ENCODE results near the gene PIN1. TPM values are rescaled to one million over a fixed set of nuclear protein-coding genes. Genes with fewer than 3 reads are reported as not detected.

PIN1 gene
- polyA plus RNA-seq (2012; ENCODE audit: insufficient read length, low read depth): 158 TPM

DNA sequence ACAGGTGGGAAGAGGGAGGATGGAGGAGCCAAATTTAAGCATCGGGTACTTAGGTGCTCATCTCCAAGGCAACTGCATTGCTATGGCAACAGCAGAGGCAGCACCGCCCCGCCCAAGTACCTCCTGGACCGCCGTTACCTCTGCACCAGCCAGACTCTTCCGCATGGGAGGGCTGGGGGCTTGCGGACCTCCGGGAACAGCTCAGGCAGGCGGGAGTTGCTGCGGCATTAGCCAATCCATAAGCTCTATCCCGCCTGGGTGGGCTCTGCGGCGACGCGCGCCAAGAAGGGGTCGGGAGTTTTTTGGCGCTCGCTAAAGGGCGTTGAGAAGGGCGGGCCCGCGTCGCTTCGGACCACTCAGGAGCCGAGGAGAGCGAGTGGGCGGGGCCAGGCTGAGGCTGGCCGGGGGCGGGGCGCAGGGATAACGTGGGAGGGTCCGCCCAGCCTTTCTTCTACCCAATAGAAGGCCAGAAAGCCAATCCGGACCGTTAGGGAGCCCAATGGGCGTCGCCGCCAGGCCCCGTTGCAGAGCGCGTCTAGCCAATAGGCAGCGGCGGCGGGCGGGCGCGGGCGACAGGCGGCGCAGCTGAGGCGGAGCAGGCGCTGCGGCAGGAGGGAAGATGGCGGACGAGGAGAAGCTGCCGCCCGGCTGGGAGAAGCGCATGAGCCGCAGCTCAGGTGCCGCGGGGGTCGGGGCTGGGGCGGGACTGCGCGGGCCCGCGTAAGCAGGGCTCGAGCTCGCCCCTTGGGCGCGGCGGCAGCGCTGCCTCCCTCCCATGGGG is at the start of gene PIN1:
Gene PIN1 (plus strand): TSS at position 593 of the 781 bp plus-strand sequence. CDS start 27 bp downstream, at position 620.
- 0 out of 2 replicates have a peak, but pooled peaks have one; percentile 41 for TF ChIP-seq POLR2AphosphoS5 (IDR thresholded peaks at IDR 0.05; ENCODE audit: low read depth, low read length)
- no peak for TF ChIP-seq REST (IDR thresholded peaks at IDR 0.05; ENCODE audit: insufficient read depth in 1 of 2, low read depth in 2 of 2, low read length in 2 of 2)
- TF ChIP-seq FOXP2 (optimal IDR thresholded peaks at IDR 0.05; ENCODE audit: borderline replicate concordance, extremely low read depth, extremely low read length, insufficient read depth): peak; percentile 84
- TF ChIP-seq TAF1 (IDR thresholded peaks at IDR 0.05; ENCODE audit: borderline replicate concordance, insufficient read depth, low read length): peak; percentile 81; the same call in 1 of the 2 replicates

DNA sequence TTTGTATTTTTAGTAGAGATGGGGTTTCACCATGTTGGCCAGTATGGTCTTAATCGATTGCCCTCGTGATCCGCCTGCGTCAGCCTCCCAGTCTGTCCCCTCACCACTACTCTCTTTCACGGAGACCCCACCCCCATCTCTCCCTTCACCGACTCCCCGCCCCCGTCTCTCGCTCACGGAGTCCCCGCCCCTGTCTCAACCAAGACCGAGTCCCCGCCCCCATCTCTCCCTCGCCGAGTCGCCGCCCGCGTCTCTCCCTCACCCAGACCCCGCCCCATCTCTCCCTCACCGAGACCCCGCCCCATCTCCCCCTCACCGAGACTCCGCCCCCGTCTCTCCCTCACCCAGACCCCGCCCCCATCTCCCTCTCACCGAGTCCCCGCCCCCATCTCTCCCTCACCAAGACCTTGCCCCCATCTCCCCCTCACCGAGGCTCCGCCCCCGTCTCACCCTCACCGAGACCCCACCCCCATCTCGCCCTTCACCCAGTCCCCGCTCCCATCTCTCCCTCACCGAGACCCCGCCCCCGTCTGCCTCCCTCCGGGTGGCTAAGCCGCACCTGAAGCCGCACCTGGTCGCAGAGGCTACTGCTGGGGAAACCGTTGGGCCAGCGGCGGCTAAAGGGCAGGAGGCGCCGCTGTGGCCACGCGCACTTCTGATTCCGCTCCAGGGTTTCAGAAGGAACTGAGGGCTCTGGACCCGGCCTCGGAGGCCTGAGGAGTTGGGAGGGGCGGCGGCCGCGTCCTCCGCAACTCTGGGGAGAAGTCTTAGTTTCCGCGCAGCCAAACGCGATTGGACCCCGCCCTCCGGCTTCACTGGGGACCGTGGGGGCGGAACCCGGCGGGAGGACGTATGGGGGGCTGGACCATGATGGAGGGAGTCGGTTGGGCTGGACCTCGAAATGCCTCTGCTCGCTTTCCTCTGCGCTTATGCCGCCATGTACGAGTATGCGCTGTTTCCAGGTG is 49.5 kb upstream of the PIN1 start:
- TF ChIP-seq TAF1 (IDR thresholded peaks at IDR 0.05; ENCODE audit: borderline replicate concordance, insufficient read depth, low read length) (0 out of 2 replicates have a peak, but pooled peaks have one; percentile 27), FOXP2 (optimal IDR thresholded peaks at IDR 0.05; ENCODE audit: borderline replicate concordance, extremely low read depth, extremely low read length, insufficient read depth) (peak; percentile 35), SIN3A (IDR thresholded peaks at IDR 0.05; ENCODE audit: borderline replicate concordance, insufficient read depth, low read length) (no peak), POLR2AphosphoS5 (IDR thresholded peaks at IDR 0.05; ENCODE audit: low read depth, low read length) (peak; percentile 73), REST (IDR thresholded peaks at IDR 0.05; ENCODE audit: insufficient read depth in 1 of 2, low read depth in 2 of 2, low read length in 2 of 2) (no peak)

DNA sequence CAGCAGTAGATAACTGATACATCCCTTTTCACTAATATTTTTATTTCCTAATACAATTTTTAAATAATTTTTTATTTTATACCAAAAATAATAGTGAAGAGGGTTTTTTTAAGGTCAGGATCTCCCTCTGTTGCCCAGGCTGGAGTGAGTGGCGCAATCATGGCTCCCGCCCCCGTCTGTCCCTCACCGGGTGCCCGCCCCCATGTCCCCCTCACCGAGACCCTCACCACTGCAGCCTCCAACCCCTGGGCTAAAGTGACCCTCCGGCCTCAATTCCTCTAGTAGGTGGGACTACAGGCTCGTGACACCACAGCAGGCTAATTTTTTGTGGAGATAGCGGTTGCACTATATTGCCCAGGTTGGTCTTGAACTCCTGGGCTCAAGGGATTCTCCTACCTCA is 48.8 kb upstream of the PIN1 start:
- TF ChIP-seq FOXP2 (optimal IDR thresholded peaks at IDR 0.05; ENCODE audit: borderline replicate concordance, extremely low read depth, extremely low read length, insufficient read depth) (no peak), SIN3A (IDR thresholded peaks at IDR 0.05; ENCODE audit: borderline replicate concordance, insufficient read depth, low read length) (no peak), REST (IDR thresholded peaks at IDR 0.05; ENCODE audit: insufficient read depth in 1 of 2, low read depth in 2 of 2, low read length in 2 of 2) (no peak), TAF1 (IDR thresholded peaks at IDR 0.05; ENCODE audit: borderline replicate concordance, insufficient read depth, low read length) (no peak), POLR2AphosphoS5 (IDR thresholded peaks at IDR 0.05; ENCODE audit: low read depth, low read length) (no peak)

GRCh38 chr19:9786819-9787218 is 48.3 kb upstream of the PIN1 start:
- TF ChIP-seq TAF1 (IDR thresholded peaks at IDR 0.05; ENCODE audit: borderline replicate concordance, insufficient read depth, low read length): no peak
- no peak for TF ChIP-seq FOXP2 (optimal IDR thresholded peaks at IDR 0.05; ENCODE audit: borderline replicate concordance, extremely low read depth, extremely low read length, insufficient read depth)
- TF ChIP-seq REST (IDR thresholded peaks at IDR 0.05; ENCODE audit: insufficient read depth in 1 of 2, low read depth in 2 of 2, low read length in 2 of 2): no peak
- no peak for TF ChIP-seq SIN3A (IDR thresholded peaks at IDR 0.05; ENCODE audit: borderline replicate concordance, insufficient read depth, low read length)
- TF ChIP-seq POLR2AphosphoS5 (IDR thresholded peaks at IDR 0.05; ENCODE audit: low read depth, low read length): no peak

All from PFSK-1 (cell line).